C4-2B (cell line): ENCODE data around the gene PFKFB1.

ENCODE experiments used
- H3K27ac ChIP-seq: fragments of 450-650 bp; 2 replicates; pipeline ENCODE4 v1.5.1; 2017
- CTCF ChIP-seq: fragments of 450-650 bp; conservative IDR thresholded peaks from 2 replicates; pipeline ENCODE4 v1.5.1; 2017; ENCODE audit warnings: mild to moderate bottlenecking
- ZFX ChIP-seq: fragments of 450-650 bp; IDR thresholded peaks from 2 replicates; pipeline ENCODE4 v1.6.1; 2017

The PFKFB1 gene

DNA sequence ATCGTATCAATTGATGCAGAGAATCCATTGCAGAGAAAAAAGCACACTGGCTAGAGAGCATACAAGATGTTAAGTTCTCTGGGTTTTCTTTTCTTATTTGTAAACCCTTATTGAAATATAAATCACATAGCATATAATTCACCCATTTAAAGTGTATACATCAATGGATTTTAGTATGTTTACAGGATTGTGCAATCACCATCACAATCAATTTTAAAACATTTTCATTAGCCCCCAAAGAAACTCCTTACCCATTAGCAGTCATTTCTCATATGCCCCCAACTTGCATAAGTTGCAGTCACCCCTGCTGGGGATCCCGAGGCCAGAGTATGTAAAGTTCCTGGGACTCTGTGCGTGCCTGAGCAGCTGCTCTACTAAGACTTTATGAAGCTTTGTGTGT, 108.2 kb downstream of the PFKFB1 start:
- TF ChIP-seq ZFX (no peak), CTCF (no peak)

More for the DNA sequence above, 108.2 kb downstream of the PFKFB1 start:
- no peak overlapping the region for H3K27ac ChIP-seq
